AG09319 (cell line): ENCODE results near the gene AUTS2.

Source experiments
- DNase-seq: peaks from one replicate; pipeline ENCODE4 v3.0.0-alpha.2; 2010; ENCODE audit warnings: low read depth; ENCODE audit errors: extremely low read depth
- TF ChIP-seq, protein P1 (sequence below): IDR thresholded peaks from 2 replicates; pipeline ENCODE4 v1.5.1; 2011; ENCODE audit warnings: low read depth, mild to moderate bottlenecking, inconsistent platforms, low read length, moderate library complexity

Gene AUTS2

DNA sequence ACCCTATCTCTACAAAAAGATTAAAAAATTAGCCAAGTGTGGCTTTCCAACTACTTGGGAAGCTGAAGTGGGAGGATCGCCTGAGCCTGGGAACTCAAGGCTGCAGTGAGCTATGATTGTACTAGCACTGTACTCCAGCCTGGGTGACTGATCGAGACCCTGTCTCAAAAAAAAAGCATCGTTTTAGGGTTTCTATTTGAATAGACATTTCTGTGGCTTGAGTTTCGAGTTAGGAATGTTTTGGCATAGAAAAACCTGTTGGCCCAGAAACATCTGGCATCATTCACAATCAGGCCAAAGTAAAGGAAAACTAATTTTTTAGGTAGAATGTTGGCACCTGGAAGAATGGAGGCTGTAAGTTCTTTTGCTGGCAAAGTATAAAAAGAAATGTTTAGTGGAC is 72.4 kb downstream of the AUTS2 start:
- TF ChIP-seq, protein P1, sequence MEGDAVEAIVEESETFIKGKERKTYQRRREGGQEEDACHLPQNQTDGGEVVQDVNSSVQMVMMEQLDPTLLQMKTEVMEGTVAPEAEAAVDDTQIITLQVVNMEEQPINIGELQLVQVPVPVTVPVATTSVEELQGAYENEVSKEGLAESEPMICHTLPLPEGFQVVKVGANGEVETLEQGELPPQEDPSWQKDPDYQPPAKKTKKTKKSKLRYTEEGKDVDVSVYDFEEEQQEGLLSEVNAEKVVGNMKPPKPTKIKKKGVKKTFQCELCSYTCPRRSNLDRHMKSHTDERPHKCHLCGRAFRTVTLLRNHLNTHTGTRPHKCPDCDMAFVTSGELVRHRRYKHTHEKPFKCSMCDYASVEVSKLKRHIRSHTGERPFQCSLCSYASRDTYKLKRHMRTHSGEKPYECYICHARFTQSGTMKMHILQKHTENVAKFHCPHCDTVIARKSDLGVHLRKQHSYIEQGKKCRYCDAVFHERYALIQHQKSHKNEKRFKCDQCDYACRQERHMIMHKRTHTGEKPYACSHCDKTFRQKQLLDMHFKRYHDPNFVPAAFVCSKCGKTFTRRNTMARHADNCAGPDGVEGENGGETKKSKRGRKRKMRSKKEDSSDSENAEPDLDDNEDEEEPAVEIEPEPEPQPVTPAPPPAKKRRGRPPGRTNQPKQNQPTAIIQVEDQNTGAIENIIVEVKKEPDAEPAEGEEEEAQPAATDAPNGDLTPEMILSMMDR: no peak
- DNase-seq: no peak

DNA sequence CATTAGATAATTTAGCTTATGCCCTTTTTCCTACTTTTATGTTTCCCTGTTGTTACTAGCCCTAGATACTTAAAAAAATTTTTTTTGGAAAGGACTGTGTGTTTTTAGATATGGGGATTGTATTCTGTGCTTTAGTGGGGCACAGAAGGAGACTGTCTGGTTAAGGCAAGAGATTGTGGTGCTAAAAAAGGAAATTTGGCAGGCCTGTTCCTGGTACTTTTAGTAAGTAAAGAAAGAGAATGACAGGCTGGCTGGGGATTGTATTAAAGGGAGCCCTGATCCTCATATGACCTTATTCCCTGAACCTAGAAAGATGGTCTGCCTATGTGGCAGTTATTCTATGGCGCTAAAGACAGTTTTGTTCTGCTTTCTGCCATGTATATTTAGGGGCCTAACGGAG is 74.8 kb downstream of the AUTS2 start:
- no peak for DNase-seq
- TF ChIP-seq, protein P1: no peak

DNA sequence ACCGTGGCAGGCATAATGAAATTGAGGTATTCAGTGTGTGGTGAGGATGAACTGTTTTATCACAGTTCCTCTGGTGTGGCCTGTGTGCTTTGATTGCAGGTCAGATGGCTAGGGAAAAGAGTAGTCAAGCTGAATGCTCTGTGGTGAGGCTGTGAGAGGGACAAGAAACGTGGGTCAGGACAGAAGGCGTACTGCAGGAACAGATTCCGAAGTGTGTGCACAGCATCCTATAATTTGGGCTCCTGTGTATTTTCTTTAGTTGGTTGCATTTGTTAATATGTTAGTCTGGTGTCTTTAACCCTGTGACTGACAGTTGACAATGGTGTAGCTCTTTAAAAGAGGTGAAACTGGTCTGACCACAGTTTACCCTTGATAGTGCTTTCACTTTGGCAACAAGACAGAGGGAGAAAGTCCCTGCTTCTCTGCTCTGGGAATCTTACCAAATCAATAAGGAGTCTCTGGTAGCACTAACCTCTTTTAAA is 76.5 kb downstream of the AUTS2 start:
- TF ChIP-seq, protein P1: no peak
- DNase-seq: no peak

DNA sequence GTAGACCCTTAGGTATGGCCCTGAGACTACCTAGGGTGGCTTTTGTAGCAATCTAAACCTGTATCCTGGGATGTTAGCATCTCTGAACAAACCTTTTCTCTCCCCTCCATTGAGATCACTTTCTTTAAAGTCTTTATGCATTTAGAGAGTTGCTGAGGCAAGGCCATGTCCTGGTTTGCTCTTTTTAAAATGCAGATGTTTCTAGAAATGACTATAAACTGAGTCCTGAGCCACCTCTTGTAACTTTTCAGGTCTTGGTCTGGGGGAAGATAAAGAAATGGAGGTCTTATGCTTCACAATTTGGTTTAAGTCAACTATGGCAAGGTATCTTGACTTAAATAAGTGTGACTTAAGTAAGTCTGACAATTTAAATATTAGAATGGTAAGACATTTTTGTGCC is 78.0 kb downstream of the AUTS2 start:
- TF ChIP-seq, protein P1: no peak
- DNase-seq: no peak

DNA sequence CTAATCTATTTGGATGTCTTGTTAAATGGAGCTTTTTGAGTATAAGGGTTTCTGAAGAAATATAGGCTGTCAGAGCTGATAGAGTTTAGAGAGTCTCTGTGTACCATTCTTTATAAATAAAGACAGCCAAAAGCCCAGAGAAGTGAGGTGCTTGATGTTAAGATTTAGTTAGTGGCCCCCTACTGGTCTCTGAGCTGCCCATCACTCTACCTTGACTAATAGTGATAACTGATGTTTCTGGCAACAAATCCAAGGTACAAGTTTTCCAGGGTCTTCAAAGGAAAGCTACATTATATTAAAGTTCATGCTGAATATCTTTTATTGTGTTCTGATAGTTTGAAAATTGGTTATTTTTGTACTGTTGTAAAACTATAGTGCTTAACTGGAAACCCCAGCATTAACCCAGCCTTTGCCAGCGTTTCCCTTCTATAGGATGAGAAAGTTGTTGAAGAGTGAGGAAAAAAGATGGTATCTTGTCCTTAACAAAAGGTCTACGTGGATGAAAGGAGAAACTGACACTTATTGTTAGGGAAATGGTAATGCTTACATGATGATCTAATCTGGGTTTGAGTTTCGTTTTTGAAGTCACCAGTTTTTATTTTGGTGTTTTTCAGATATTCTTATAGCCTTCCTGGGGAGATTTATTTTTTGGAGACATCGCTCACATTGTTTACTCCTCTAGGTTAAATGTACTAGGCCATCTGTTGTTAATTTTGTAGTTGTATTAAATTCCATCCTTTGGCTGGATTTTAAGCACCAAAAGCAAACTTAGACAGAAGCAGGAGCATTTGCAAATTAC is 79.0 kb downstream of the AUTS2 start:
- DNase-seq: no peak
- TF ChIP-seq, protein P1: no peak; the same call in 1 of the 2 replicates

DNA sequence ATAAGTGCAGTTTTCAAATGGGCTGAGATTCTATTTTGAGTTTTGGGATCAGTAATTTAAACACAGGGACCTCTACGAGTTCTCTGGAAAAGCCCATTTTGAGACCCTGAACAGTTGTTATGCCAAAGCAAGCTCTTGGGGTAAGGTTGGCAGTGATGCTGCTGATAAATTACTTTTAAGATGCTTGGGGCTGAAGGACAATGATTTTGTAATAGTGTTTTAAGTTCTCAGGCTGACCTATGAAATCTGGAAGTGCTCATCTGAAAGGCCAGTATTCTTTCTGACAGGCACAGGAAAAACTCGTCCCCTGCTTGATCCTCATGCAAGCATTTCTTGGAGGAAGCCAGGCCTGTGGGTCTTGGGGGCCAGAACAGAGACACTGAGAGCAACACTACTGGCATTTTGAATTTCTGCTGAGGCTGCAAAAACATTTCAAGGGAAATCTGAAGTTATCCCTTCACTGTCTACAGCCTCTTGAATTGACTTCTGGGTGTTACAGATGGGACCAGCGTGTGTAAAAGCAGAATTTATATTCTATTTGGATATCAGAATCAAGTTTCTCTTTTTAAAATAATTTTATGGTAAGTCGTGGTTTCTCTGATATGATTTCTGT is 79.7 kb downstream of the AUTS2 start:
- no peak for DNase-seq
- TF ChIP-seq, protein P1: no peak

DNA sequence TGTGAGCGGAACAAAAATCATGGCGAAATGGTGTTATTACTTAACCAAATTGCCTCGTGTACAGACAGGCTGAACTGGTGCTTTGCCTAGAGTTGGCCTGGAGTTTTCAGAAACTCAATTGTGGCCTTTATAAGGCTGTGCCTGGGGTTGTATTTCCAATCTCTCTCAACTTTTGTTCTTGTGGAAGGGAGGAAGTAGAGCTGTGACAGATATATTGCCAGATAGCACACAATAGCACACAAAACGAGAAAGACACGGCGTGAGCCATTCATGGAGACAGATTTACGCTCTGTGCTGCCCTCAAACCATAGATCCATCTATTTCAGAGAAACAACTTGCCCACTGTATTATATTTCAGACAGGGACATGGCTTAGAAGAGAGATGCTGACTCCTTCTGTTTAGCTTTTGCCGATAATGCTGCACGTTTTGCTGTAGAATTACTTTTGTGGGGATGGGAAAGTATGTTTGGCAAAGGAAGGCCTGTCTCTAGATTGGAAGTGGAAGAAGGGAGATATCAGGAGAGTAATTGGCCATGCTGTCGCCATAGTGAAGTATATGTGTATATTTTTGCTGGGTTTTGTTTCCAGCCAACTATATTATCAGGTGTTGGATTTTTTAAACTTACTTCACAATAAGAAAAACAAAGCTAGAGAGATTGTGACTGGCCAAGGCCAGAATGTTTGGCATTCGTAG is 80.4 kb downstream of the AUTS2 start:
- TF ChIP-seq, protein P1: no peak

More for the DNA sequence above, 80.4 kb downstream of the AUTS2 start:
- DNase-seq: no peak
